MCF 10A (cell line): ENCODE results near the gene INTS12. TPM values are rescaled to one million over a fixed set of nuclear protein-coding genes. Genes with fewer than 3 reads are reported as not detected.
"Not testable (repeated sequence)": the region's sequence is repeated elsewhere in the genome, so short reads cannot be mapped to it uniquely, and the experiment has no call there.

Source experiments
- BruUV-seq: library from RNA; stranded (reverse); fragments of 400-500 nt; replicated peaks from 2 replicates; lab custom pipeline; 2021; lab: Mats Ljungman, UMichigan
- CTCF ChIA-PET: fragments of 300-600 bp; sonication (Branson Sonifier 250); formaldehyde crosslinking; extraction: SDS; loops from one replicate; lab custom pipeline; 2021; ENCODE audit warnings: antibody characterized with exemption, inconsistent platforms; lab: Yijun Ruan, JAX
- POLR2A ChIA-PET: fragments of 300-600, 350-650 bp; sonication (Branson Sonifier 250); formaldehyde crosslinking; extraction: SDS; loops from one replicate; lab custom pipeline; 2020; ENCODE audit warnings: antibody characterized with exemption, inconsistent platforms; lab: Yijun Ruan, JAX
- DNase-seq: peaks from one replicate; pipeline ENCODE4 v3.0.0-alpha.2; 2018; ENCODE audit not compliant: unreplicated experiment
- H3K27ac Mint-ChIP-seq: one replicate; pipeline ENCODE4 v1.8.0; 2022; ENCODE audit warnings: mild to moderate bottlenecking, low read depth, mixed read lengths; ENCODE audit not compliant: unreplicated experiment
- H3K27me3 Mint-ChIP-seq: one replicate; pipeline ENCODE4 v1.8.0; 2022; ENCODE audit warnings: mixed read lengths; ENCODE audit not compliant: insufficient read depth, unreplicated experiment
- H3K36me3 Mint-ChIP-seq: one replicate; pipeline ENCODE4 v1.8.0; 2022; ENCODE audit warnings: mild to moderate bottlenecking, moderate library complexity, mixed read lengths; ENCODE audit not compliant: insufficient read depth, unreplicated experiment
- H3K4me1 Mint-ChIP-seq: one replicate; pipeline ENCODE4 v1.8.0; 2022; ENCODE audit warnings: mixed read lengths; ENCODE audit not compliant: insufficient read depth, unreplicated experiment
- H3K4me3 Mint-ChIP-seq: one replicate; pipeline ENCODE4 v1.8.0; 2022; ENCODE audit warnings: mild to moderate bottlenecking, moderate library complexity, mixed read lengths; ENCODE audit not compliant: unreplicated experiment
- H3K9me3 Mint-ChIP-seq: one replicate; pipeline ENCODE4 v1.8.0; 2022; ENCODE audit warnings: mixed read lengths; ENCODE audit not compliant: unreplicated experiment
- CTCF ChIP-seq: fragments of 200-600 bp; IDR thresholded peaks from one replicate; pipeline ENCODE4 v1.8.0; 2022; ENCODE audit warnings: antibody characterized with exemption, mild to moderate bottlenecking; ENCODE audit not compliant: unreplicated experiment
- intact Hi-C: fragments of 100-400 bp; cut with micrococcal nuclease; formaldehyde crosslinking; loops from 2 replicates; pipeline ENCODE4 v1.14.1; 2022
- total RNA-seq: library from RNA; stranded (reverse); gene quantifications from 2 replicates; pipeline ENCODE4 v1.2.3, GENCODE V29; 2022

Gene INTS12
- total RNA-seq, 1 experiment from 2014 or later = 40.0 TPM

GRCh38 chr4:105751718-105752299 lies 43.3 kb upstream of the INTS12 start:
- no peak for TF ChIP-seq CTCF
- Mint-ChIP-seq H3K9me3 (no peaks in the 10 kb centered on the region), H3K4me1 (no peaks in the 10 kb centered on the region), H3K27me3 (no peaks in the 10 kb centered on the region), H3K4me3 (no peak overlapping the region), H3K36me3 (no peaks in the 10 kb centered on the region), H3K27ac (no peak overlapping the region)
- ChIA-PET CTCF (interaction anchor here (0.5 to 1.1 kb wide), 3 partner anchors 12 to 363 kb away, joined by 3 to 5 read pairs (median 3); no protein-coding TSS in a partner anchor), POLR2A (interaction anchor here (0.5 kb wide), 1 partner anchor 1743 kb away, joined by 3 read pairs; no protein-coding TSS in a partner anchor)
- intact Hi-C loops = no loop called here
- DNase-seq = no peak
- no TSS peak for BruUV-seq

- BruUV-seq = no TSS peak
- H3K27ac Mint-ChIP-seq = no peak overlapping the region
- no peaks in the 10 kb centered on the region for H3K4me1 Mint-ChIP-seq
- intact Hi-C loops = no loop called here
- no peaks in the 10 kb centered on the region for H3K27me3 Mint-ChIP-seq
- no peaks in the 10 kb centered on the region for H3K9me3 Mint-ChIP-seq
- DNase-seq = no peak
- ChIA-PET POLR2A (interaction anchor here (0.7 kb wide), 1 partner anchor 9 kb away, joined by 3 read pairs; no protein-coding TSS in a partner anchor), CTCF (interaction anchor here (0.7 kb wide), 1 partner anchor 81 kb away, joined by 3 read pairs; no protein-coding TSS in a partner anchor)
- H3K4me3 Mint-ChIP-seq = no peak overlapping the region
- no peaks in the 10 kb centered on the region for H3K36me3 Mint-ChIP-seq
- TF ChIP-seq CTCF = no peak
Observed at GRCh38 chr4:105748222-105748621, 39.7 kb upstream of the INTS12 start.

GRCh38 chr4:105741548-105741947 lies 33.1 kb upstream of the INTS12 start:
- no peak overlapping the region for H3K4me3 Mint-ChIP-seq
- POLR2A ChIA-PET = interaction anchor here (1.4 kb wide), 1 partner anchor 33 kb away, joined by 3 read pairs; the partner anchor contains the start of genes GSTCD and INTS12
- no peaks in the 10 kb centered on the region for H3K4me1 Mint-ChIP-seq

GRCh38 chr4:105735217-105735616 lies 26.7 kb upstream of the INTS12 start:
- BruUV-seq, intact Hi-C loops, H3K4me1 Mint-ChIP-seq, H3K27me3 Mint-ChIP-seq, H3K4me3 Mint-ChIP-seq, DNase-seq, H3K27ac Mint-ChIP-seq: not testable (repeated sequence)
- ChIA-PET POLR2A (interaction anchor here (1.0 kb wide), 1 partner anchor 16 kb away, joined by 3 read pairs; no protein-coding TSS in a partner anchor), CTCF (interaction anchor here (0.9 kb wide), 1 partner anchor 18 kb away, joined by 4 read pairs; no protein-coding TSS in a partner anchor)
- peaks cover 21% of the 10 kb centered on the region for H3K36me3 Mint-ChIP-seq
- peaks cover 32% of the 10 kb centered on the region for H3K9me3 Mint-ChIP-seq

More at GRCh38 chr4:105741548-105741947, 33.1 kb upstream of the INTS12 start:
- no peak for DNase-seq
- CTCF ChIA-PET = no interaction called here
- Mint-ChIP-seq H3K27ac (no peak overlapping the region), H3K27me3 (no peaks in the 10 kb centered on the region), H3K36me3 (no peaks in the 10 kb centered on the region), H3K9me3 (peaks cover 17% of the 10 kb centered on the region)
- BruUV-seq = no TSS peak
- intact Hi-C loops = no loop called here
- TF ChIP-seq CTCF = no peak

GRCh38 chr4:105729895-105730294 lies 21.4 kb upstream of the INTS12 start:
- H3K4me3 Mint-ChIP-seq, H3K27ac Mint-ChIP-seq, BruUV-seq, H3K27me3 Mint-ChIP-seq, POLR2A ChIA-PET, CTCF ChIA-PET, H3K4me1 Mint-ChIP-seq, DNase-seq, intact Hi-C loops: not testable (repeated sequence)
- Mint-ChIP-seq H3K9me3 (peaks cover 14% of the 10 kb centered on the region), H3K36me3 (peaks cover 30% of the 10 kb centered on the region)
